ENCODE measurements around the gene FAF2.
A peak's percentile ranks its signal among the peaks of the same experiment; 100 is the strongest.

The FAF2 gene

DNA sequence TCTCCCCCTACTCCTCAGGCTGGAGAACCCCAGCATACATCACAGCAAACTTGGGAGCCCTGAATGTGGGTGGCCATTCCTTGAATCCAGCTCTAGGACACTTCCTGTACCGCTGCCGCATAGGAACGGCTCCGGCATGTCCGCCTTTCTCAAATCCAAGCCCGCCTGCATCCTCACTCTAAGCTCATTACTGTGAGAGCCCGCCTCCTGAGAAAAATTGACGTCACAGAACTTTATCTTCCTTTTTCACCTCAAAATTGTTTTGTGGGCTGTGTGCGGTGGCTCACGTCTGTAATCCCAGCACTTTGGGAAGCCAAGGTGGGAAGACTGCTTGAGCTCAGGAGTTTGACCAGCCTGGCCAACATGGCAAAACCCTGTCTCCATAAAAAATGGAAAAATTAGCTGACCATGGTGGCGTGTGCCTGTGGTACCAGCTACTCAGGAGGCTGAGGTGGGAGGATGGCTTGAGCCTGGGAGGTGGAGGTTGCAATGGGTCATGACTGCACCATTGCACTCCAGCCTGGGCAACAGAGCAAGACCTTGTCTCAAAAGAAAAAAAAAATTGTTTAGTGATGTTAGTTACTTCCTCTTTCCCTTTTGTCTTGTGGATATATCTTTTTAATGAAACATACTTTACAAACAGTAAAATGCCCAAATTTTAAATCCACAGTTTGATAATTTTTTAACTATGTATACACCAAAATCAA, 66.2 kb downstream of the FAF2 start:
- no peak for DNase-seq

DNA sequence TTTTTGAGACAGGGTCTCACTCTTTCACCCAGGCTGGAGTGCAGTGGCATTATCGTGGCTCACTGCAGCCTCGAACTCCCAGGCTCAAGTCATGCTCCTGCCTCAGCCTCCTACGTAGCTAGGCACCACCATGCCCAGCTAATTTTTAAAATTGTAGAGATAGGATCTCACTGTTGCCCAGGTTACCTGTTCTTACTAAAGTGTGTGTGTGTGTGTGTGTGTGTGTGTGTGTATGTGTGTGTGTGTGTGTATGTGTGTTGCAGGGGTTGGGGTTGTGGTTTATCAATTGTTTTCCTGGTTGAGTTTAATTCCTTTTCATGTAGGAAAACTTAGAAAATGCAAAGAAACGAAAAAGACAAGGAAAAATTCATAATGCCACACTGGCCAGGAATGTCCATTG, 67.2 kb downstream of the FAF2 start:
- DNase-seq: no peak

DNA sequence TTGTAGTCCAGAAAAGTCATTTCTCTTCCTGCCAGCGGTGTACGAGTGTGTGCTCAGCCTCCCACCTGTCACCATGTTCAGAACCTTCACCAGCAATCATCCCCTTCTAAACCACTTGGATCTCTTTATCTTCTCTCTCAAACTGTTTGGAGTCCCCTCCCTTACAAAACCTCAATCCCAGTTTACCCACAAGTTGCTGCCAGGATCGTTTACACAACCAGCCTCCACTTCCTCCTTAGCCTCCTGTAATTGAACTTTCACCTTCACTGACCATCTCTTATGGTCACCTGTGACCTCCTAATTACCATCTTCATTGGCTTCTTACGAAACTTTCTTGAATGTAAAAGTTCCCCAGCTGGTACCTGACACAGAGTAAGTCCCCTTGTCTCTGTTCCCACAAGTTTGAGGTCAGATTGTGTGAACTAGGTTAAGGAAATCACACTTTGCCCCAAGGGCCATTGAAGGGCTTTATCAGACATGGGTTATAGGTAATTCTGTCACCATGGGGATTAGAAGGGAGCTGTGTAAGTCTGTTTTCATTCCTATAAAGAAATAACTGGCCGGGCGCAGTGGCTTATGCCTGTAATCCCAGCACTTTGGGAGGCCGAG, 69.0 kb downstream of the FAF2 start:
- DNase-seq: no peak

DNA sequence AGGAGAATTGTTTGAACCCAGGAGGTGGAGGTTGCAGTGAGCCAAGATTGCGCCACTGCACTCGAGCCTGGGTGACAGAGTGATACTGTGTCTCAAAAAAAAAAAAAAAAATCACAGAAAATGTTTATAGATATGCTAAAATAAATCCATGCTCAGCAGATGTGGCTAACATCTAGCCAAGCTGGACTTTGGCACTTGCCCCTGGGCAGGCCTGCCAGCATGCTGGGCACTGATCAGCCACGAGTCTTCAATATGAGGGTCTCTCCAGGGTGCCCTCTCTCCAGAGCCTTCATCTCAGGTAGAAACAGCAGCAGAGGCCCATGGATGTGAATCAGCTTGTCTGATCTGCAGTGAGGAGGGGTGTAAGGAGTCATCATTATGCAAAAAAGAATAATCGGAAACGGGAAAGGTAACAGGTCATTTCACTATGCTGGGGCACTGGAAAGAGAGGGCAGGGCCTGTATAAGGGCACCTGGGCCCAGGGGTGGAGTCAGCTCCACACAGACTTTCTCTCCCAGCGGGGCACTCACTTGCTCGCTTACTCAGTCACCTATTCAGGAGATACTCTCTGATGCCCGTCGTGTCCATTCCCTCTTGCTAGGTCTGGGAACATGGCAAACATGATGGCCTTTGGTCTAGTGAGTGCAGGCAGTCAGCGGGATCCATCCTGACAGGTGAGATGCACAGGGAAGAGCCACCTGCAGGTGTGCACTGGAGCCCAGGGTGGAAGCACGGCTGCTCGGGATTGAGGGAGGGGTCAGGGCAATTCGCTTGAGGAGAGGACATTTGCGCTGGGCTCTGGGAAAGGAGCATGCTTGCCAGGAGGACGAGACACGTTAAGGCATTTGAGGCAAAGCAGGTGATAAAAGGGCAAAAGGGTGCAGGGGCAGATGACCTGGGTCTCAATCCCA, 71.9 kb downstream of the FAF2 start:
- peak; percentile 21 to 56 for DNase-seq

DNA sequence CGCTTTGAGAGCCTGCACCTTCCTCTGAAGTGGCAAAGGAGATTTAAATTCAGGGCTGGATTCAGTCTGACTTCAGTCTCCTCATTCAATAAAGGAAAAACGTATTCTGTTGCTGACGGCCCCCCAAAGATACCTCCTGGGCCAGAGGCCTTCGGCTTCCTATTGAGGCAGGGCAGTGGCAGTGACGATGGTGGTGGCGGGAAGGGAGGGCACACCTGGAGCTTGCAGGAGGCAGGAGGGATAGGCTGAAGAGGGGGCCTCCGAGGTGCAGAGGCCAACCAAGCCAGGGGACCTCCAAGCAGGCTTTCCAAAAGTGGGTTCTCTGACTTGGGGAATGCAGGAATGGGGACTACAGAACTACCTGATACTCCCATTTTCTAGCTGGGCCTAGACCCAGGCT, 73.1 kb downstream of the FAF2 start:
- no peak for DNase-seq

DNA sequence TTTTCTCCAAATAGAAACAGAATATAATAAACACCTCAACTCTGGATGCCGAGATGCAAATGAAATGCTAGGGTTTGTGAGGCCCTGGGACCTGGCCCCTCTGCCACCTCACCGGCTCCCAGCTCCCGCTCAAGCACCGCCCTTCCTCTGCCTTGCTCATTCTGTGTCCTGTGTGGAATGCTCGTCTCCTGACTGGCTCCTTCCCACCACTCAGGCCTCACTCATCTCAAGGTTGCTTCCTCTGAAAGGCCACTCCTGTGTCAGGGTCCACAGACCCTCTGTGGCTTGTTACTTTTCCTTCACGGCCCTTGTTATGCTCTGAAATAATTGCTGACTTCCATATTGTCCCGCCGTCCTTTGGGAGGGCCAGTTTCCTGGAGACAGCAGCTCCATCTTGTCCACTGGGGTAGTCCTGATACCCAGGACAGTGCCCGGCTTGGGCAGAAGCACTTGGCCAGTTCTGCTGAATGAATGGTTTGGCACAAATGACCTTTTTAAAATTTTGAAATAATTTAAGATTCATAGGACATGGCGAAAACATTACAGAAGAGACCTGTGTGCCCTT, 73.6 kb downstream of the FAF2 start:
- no peak for DNase-seq

DNA sequence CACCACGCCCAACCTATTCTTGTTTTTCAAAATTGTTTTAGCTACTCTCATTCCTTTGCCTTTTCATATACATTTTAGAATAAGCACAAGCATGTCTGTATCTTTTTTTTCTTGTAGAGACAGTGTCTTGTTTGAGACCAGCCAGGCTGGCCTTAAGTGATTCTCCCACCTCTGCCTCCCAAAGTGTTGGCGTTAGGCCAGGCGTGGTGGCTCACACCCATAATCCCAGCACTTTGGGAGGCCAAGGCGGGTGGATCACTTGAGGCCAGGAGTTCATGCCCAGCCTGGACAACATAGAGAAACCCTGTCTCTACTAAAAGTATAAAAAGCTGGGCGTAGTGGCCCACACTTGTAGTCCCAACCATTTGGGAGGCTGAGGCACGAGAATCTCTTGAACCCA, 76.0 kb downstream of the FAF2 start:
- DNase-seq: no peak

DNA sequence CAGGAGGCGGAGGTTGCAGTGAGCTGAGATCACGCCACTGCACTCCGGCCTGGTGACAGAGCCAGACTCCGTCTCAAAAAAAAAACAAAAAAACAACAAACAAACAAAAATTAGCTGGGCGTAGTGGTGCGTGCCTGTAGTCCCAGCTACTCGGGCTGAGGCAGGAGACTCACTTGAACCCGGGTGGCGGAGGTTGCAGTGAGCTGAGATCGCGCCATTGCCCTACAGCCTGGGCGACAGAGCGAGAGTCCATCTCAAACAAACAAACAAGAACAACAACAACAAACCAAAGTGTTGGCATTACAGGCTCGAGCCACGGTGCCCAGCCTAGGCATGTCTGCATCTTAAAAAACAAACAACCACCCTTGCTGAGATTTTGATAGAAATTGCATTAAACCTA, 76.8 kb downstream of the FAF2 start:
- DNase-seq: no peak

DNA sequence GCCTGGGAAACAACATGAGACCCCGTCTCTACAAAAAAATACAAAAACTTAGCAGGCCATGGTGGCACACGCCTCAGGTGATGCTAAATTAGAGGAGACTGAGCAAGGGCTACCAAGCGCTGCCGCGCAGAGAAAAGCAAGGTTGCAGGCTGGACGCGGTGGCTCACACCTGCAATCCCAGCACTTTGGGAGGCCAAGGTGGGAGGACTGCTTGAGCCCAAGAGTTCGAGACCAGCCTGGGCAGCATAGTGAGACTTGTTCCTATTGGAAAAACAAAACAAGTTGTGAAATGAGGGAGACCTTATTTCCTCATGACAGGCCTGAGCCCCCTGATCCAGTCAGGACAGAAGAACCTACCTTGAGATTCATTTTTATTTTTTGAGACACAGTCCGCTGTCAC, 77.5 kb downstream of the FAF2 start:
- DNase-seq: no peak

DNA sequence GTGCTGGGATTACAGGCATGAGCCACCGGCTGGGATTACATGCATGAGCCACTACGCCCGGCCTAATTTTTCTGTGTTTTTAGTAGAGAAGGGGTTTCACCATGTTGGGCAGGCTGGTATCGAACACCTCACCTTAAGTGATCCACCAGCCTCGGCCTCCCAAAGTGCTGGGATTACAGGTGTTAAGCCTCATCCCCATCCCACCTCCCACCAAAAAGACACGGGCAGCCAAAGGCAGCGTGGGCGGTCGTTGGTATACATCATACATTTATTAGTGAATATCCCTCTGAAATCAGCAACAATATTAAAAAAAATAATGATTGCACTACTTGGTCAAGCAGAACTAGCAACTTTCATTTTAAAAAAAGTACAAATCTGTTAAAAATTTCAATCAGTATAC, 78.3 kb downstream of the FAF2 start:
- DNase-seq: no peak

DNA sequence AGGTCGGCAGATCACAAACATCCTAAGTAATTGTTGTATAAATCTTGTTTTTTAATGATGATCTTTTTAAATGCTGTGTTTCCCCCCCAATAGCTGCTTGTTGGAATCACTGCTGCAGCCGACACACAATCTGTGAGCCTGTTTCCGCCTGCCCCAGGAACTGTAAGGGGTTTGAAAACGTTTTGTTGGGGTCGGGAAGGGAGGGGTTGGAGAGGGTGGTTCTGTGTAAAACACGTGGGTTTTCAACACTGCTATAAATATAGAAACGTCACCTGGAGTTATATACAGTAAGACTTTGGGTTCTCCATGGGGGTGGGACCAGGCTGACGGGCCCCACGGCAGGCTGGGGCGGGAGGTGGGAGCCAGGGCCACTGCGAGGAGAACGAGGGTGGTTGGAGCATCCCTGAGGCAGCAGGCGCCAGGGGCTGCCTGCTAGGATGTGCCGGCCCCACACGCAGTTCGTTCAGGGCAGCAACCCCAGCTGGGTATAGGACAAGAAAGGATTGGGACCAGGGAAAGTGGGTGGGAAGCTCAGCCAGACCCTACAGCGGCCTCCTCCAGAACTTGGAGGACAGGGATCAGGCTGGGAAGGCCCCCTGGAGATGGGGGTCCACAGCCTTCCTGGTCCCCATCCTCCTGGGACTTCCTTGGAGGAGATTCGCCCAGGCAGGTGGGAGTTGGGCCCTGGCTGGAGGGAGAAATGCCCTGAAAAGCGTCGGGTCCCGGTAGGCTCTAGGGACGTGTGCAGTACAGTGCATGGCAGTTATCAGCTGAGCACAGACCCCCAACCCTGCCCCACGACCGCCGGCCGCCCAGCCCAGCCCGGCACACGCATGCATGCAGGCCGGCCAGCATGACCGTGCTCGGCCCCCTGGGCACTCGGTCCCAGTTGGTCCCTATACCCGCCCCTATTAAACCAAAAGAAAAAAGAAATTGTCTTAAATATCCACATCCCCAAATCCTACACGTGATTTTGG, 79.3 kb downstream of the FAF2 start:
- DNase-seq: no peak

DNA sequence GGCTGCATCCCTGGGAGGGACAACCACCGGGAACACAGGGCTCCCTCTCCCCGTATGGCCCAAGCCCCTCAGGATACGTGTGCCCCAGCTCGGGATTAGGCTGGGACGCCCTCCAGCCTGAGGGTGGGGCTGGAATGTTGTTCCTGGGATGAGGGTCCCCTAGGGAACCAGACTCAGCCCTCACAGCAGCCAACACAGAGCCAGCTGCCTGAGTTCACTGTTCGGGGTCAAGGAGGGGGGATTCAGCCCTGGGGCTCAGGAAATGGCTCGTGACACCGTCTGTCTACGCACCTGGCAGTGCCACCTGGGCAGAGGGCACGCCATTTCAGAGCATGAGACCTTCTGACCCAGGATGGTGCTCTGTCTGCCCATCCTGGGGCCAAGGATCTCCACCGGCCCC, 80.1 kb downstream of the FAF2 start:
- no peak for DNase-seq

DNA sequence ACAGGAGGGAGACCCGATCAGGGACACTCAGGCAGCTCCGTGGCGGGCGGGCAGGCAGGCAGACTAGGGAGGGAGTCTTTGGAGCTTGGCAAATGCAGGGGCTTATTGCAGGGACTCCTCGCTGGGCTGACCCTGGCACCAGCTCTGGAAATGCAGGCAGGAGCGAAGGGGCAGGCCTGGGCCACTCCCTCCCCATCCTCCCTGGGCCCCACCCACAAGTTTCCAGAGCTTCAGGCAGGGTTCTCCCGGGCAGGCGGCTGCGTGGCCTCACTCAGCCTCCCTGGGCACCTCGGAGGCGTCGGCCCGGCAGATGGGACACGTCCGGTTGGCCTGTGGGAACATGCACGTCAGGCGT, 80.6 kb downstream of the FAF2 start:
- DNase-seq: no peak

DNA sequence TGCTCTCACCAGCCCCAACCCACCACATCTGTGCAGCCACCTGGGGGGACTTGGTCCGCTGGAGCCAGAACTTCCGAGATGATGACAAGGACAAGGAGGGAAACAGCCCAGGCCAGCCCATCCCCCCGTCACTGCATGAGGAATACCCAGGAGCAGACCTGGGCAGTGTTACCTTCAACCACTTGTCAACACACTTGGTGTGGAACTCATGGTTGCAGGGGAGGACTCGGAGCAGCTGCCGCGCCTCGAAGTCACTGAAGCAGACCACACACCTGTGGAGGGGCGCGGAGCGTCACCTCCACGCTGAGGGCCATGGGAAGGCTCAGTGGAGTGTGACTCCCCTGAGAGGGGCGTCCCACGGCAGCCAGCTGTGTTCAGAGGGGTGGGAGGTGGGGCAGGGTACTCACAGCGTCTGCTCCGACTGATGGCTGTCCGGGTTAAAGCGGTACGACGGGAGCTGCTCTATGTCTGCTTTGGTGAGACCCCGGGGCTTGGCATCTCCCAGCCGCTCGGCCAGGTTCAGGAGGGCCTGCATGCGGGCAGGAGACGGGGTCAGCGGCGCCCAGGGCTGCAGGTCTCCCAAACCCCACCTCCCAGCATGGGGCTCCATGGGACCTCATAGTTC, 81.0 kb downstream of the FAF2 start:
- no peak for DNase-seq

DNA sequence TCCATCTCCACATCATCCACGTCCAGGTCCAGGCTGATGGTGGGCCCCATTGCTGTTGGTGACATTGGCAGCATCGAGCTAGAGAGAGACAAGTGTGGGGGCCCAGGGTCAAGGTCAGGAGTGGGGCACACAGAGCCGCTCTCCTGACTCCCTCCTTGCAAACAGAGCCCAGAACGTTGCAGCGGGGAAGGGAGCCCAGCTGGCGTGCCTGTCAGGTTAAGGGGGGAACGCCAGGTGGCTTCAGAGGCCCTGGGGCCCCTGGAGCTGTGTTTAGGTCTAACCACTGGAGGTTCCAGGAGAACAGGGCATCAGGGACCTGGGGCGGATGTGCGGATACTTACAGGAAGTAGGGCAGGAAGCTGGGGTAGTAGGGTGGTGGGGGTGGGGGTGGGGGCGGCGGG, 81.6 kb downstream of the FAF2 start:
- DNase-seq: no peak

DNA sequence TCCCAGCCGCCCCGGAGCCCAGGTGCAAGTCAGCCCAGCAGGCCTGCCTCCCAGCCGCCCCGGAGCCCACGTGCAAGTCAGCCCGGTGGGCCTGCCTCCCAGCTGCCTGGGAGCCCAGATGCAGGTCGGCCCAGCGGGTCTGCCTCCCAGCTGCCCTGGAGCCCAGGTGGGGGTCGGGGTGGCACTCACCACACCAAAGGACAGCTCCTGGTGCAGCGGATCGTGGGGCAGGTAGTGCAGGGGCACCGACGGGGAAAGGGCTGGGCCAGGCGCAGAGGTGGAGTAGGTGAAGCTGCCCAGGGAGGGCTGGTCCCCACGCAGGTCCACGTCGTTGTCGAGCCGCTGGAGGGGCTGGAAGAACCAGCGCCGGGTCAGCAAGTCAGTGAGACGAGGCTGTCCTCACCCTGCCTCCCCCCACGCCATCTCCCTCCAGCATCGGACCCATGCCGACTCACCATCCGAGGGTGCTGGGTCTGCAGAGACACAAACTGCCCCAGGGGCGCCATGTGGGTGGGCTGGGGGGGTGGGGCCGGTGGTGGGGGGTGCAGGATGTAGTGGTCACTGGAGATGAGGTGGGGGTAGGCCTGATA, 82.3 kb downstream of the FAF2 start:
- no peak for DNase-seq

DNA sequence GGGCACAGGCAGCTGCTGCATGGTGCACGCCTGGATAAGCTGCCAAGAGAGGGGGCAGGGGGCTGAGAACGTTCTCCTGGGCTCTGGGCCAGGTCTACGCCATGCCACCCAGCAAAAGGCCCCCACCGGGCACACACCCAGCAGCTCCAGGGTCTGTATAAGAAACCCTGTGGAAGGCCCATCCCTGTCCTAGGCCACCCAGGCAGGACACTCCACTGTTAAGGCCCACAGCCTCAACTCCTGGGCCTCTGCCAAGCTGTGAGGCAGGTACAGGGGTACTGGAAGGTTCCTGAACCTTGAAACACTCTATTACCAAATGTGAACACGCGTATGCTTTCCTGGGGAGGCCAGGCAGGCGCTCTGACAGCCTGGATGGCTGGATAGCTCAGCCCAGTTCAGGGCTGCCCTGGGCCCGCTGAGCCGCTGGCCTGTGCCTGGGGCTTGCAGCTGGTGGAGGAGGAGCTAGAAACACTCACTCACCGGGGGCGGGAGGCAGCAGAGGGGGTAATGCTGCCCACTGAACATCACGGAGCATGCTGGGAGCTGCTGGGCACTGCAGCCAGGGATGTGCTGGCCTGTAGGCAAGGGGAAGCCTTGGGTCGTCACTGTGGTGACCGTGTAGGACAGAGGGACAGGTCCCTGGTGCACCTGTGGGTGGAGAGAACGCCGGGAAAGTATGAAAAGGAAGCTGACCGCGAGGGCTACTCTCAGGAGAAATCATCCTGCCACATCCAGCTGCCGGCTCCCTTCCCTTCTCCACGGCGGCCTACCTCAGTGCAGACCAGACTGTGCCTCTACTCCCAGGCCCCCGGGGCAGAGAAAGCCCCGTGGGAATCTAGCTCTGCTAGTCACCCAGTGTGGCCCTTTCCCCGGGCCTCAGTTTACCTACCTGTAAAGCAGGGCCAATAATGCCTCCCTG, 83.1 kb downstream of the FAF2 start:
- DNase-seq: peak in 1 of 2 experiments; percentile 15

DNA sequence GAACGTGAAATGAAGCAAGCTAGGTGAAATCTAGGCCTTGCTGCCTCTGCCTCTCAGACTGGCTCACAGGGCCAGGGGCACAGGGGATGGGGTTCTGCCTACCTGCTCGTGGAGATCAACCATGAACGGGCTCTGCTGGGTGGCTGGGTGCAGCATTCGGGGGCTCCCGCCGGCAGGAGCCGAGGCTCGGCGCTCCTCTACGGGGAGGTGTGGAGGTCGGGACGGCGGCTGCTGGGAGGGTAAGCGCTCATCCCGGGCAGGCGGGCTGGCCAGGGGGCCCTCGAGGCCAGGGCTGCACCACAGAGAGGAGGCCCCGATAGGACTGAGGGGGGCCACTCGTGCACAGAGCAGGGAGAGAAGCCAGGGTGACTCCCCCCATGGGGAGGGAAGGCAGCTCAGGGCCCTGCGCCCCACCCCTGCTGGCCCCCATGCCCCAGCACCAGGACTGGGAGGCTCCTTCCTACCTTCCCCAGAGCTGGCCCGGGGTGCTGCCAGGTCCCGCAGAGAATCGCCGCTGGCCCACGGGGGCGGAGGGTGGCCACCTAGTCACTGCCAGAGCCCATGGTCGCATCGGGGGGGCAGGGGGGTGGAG, 83.8 kb downstream of the FAF2 start:
- no peak for DNase-seq

DNA sequence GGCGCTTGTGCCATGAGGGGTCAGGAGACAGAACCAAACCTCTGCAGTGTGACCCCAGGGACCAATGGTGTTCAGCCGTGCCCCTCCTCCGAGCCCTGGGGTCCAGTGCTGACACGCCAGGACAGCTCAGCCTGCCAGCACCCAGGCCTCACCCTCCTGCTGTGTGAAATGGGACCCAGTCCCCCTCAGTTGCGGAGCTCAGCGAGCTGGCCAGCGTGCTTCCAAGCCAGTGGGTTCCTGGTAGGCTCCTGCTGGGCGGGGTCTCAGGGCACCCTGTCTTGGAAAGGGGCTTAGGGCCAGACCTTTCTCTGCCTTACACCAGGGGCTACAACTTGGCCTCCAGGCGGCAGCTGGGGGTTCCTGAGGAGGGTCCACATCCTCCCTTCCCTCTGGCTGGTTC, 84.6 kb downstream of the FAF2 start:
- no peak for DNase-seq

DNA sequence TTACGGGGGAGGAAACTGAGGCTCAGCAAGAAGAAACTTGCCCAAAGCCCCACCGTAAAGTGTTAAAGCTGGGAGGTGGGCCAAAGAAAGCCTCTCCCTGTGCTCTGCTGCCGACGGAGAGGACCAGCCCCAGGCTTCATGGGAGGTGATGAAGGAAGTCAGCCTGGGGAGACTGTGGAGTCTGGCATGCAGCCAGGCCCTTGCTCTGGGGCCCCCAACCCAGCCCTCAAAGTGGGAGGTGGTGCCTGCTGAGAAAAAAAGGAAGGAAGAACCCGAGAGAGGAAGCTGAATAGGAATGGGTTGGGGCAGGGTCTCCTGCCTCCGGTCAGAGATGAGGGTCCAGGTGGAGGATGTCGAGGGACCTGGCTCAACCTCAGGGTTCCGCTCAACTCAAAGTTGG, 85.2 kb downstream of the FAF2 start:
- no peak for DNase-seq

Measured in NCI-H526 (cell line).